Aorta (tissue), 5 donors: ENCODE results near the gene IL1RAPL2. TPM values are rescaled to one million over a fixed set of nuclear protein-coding genes. Genes with fewer than 3 reads are reported as not detected.

Experiments
- ATAC-seq: fragments of 200-7000 bp; cut with Tn5 transposase; one replicate; pipeline ENCODE4 v1.9.1; 2022; ENCODE audit warnings: moderate library complexity; ENCODE audit not compliant: low FRiP score
- DNase-seq, 2 donors: peaks; one replicate each; pipeline ENCODE4 v3.0.0-alpha.2; 2020
- H3K27ac ChIP-seq, 2 donors: one replicate each; pipeline ENCODE4 v1.5.1; 2013; ENCODE audit warnings: low read length in 2 of 2, mild to moderate bottlenecking in 2 of 2, moderate library complexity in 2 of 2, control low read depth in 1 of 2, inconsistent platforms in 1 of 2, low read depth in 1 of 2
- H3K27me3 ChIP-seq, 2 donors: one replicate each; pipeline ENCODE4 v1.6.1; 2013; ENCODE audit warnings: control low read depth in 1 of 2, low read length in 1 of 2, mild to moderate bottlenecking in 1 of 2, moderate library complexity in 1 of 2; ENCODE audit not compliant: insufficient read depth in 2 of 2, control insufficient read depth in 1 of 2
- H3K36me3 ChIP-seq, 2 donors: one replicate each; pipeline ENCODE4 v1.6.1; 2013; ENCODE audit warnings: control low read depth in 1 of 2, low read length in 1 of 2, mild to moderate bottlenecking in 1 of 2; ENCODE audit not compliant: insufficient read depth in 2 of 2, control insufficient read depth in 1 of 2
- H3K4me1 ChIP-seq, 2 donors: one replicate each; pipeline ENCODE4 v1.6.1; 2013; ENCODE audit warnings: low read length in 2 of 2, control low read depth in 1 of 2, mild to moderate bottlenecking in 1 of 2, moderate library complexity in 1 of 2; ENCODE audit not compliant: insufficient read depth in 2 of 2, control insufficient read depth in 1 of 2
- H3K4me3 ChIP-seq, 2 donors: one replicate each; pipeline ENCODE4 v1.5.1; 2013; ENCODE audit warnings: low read length in 2 of 2, control low read depth in 1 of 2, mild to moderate bottlenecking in 1 of 2
- H3K9me3 ChIP-seq: one replicate; pipeline ENCODE4 v1.6.1; 2013; ENCODE audit warnings: mild to moderate bottlenecking, low read length; ENCODE audit not compliant: control insufficient read depth
- WGBS, 2 donors: extraction: QIAGEN DNeasy Blood & Tissue Kit; methylation state at CpG; one replicate each; pipeline ENCODE4 v1.1.7; 2013; 5-methylcytosine and 5-hydroxymethylcytosine counted together
- intact Hi-C, 2 donors: fragments of 100-400 bp; cut with DNase I; formaldehyde crosslinking; loops; one replicate each; pipeline versions ENCODE4 v1.14.2 to v1.15.0; 2022
- polyA plus RNA-seq, 2 donors: library from polyadenylated mRNA; stranded (reverse); fragments of 200-250 nt; gene quantifications; one replicate each; pipeline ENCODE4 v1.2.3, GENCODE V29; 2013
- total RNA-seq, 2 donors: library from RNA; stranded (reverse); fragmentation: NEBNext Ultra II Directional; extraction: Animal tissue kit (Norgen Biotek cat#: 25700); gene quantifications; one replicate each; pipeline ENCODE4 v1.2.1, GENCODE V29; 2021
- donor health status: healthy with polysubstance abuse.
- donor health status: Bipolar disorder and iron deficiency.
- donor health status: DM: no; HTN: no; CAD: no.
- donor health status: DM: no; HTN: no; CAD: no.
- donor health status: DM: yes; HTN: yes; CAD: no.

IL1RAPL2 gene
- total and polyA plus RNA-seq, 4 donors: not detected

GRCh38 chrX:105526431-105526830, 960.4 kb downstream of the IL1RAPL2 start:
- Histone ChIP-seq H3K9me3 (no peaks in the 10 kb centered on the region), H3K27me3 (no peaks in the 10 kb centered on the region), H3K4me3 (no peak overlapping the region), H3K36me3 (no peaks in the 10 kb centered on the region), H3K4me1 (peaks cover 0 to 2% of the 10 kb centered on the region in 2 donors), H3K27ac (no peak overlapping the region)
- ATAC-seq (no peak), DNase-seq (no peak)
- 5 to 44% methylated on average over 1 of the region's 1 CpG for WGBS, 2 donors
- intact Hi-C loops: no loop called here

- H3K36me3 ChIP-seq: no peaks in the 10 kb centered on the region
- H3K4me3 ChIP-seq: no peak overlapping the region
- H3K27ac ChIP-seq: no peak overlapping the region
- H3K27me3 ChIP-seq: no peaks in the 10 kb centered on the region
- 15 to 22% methylated on average over 1 of the region's 1 CpG for WGBS, 2 donors
- peaks cover 0 to 2% of the 10 kb centered on the region in 2 donors for H3K4me1 ChIP-seq
- ATAC-seq: no peak
- no peak for DNase-seq
- no peaks in the 10 kb centered on the region for H3K9me3 ChIP-seq
- intact Hi-C loops: no loop called here
Observed at GRCh38 chrX:105527759-105528158, 961.8 kb downstream of the IL1RAPL2 start.

- Histone ChIP-seq H3K27me3 (no peaks in the 10 kb centered on the region), H3K4me1 (no peaks in the 10 kb centered on the region), H3K36me3 (no peaks in the 10 kb centered on the region), H3K9me3 (no peaks in the 10 kb centered on the region), H3K27ac (no peak overlapping the region), H3K4me3 (no peak overlapping the region)
- DNase-seq: no peak
- 76 to 90% methylated on average over 2 of the region's 2 CpGs for WGBS, 2 donors
- ATAC-seq: no peak
- intact Hi-C loops: no loop called here
Observed at GRCh38 chrX:105533951-105534350, 968.0 kb downstream of the IL1RAPL2 start.

GRCh38 chrX:105543283-105543682, 977.3 kb downstream of the IL1RAPL2 start:
- intact Hi-C loops: no loop called here
- Histone ChIP-seq H3K36me3 (no peaks in the 10 kb centered on the region), H3K4me1 (no peaks in the 10 kb centered on the region), H3K27me3 (no peaks in the 10 kb centered on the region), H3K27ac (no peak overlapping the region), H3K9me3 (no peaks in the 10 kb centered on the region), H3K4me3 (no peak overlapping the region)
- no peak for DNase-seq
- no peak for ATAC-seq

GRCh38 chrX:105550043-105550663, 984.2 kb downstream of the IL1RAPL2 start:
- WGBS, 2 donors: 62 to 77% methylated on average over 3 of the region's 3 CpGs
- Histone ChIP-seq H3K27me3 (no peaks in the 10 kb centered on the region), H3K36me3 (no peaks in the 10 kb centered on the region), H3K27ac (no peak overlapping the region), H3K9me3 (no peaks in the 10 kb centered on the region), H3K4me1 (no peaks in the 10 kb centered on the region), H3K4me3 (no peak overlapping the region)
- intact Hi-C loops: no loop called here
- no peak for ATAC-seq
- DNase-seq: no peak

GRCh38 chrX:105552395-105552794, 986.4 kb downstream of the IL1RAPL2 start:
- H3K4me1 ChIP-seq: no peaks in the 10 kb centered on the region
- no peaks in the 10 kb centered on the region for H3K36me3 ChIP-seq
- 76 to 93% methylated on average over 5 of the region's 5 CpGs for WGBS, 2 donors
- H3K4me3 ChIP-seq: no peak overlapping the region
- no peak overlapping the region for H3K27ac ChIP-seq
- H3K27me3 ChIP-seq: no peaks in the 10 kb centered on the region
- no peaks in the 10 kb centered on the region for H3K9me3 ChIP-seq
- intact Hi-C loops: no loop called here
- ATAC-seq (no peak), DNase-seq (no peak)

- intact Hi-C loops: no loop called here
- no peak for DNase-seq
- H3K4me1 ChIP-seq: no peaks in the 10 kb centered on the region
- no peak for ATAC-seq
- WGBS, 2 donors: 70 to 81% methylated on average over 1 of the region's 1 CpG
- no peaks in the 10 kb centered on the region for H3K9me3 ChIP-seq
- no peaks in the 10 kb centered on the region for H3K27me3 ChIP-seq
- H3K27ac ChIP-seq: no peak overlapping the region
- no peak overlapping the region for H3K4me3 ChIP-seq
- no peaks in the 10 kb centered on the region for H3K36me3 ChIP-seq
Observed at GRCh38 chrX:105553118-105553517, 987.1 kb downstream of the IL1RAPL2 start.

GRCh38 chrX:105564501-105564900, 998.5 kb downstream of the IL1RAPL2 start:
- DNase-seq: no peak
- no peaks in the 10 kb centered on the region for H3K36me3 ChIP-seq
- H3K4me3 ChIP-seq: no peak overlapping the region
- no peak overlapping the region for H3K27ac ChIP-seq
- ATAC-seq: no peak
- no peaks in the 10 kb centered on the region for H3K4me1 ChIP-seq
- no peaks in the 10 kb centered on the region for H3K9me3 ChIP-seq
- intact Hi-C loops: no loop called here
- no peaks in the 10 kb centered on the region for H3K27me3 ChIP-seq
- WGBS, 2 donors: 79 to 86% methylated on average over 1 of the region's 1 CpG

GRCh38 chrX:105565856-105566255, 999.9 kb downstream of the IL1RAPL2 start:
- Histone ChIP-seq H3K4me3 (no peak overlapping the region), H3K27ac (no peak overlapping the region), H3K36me3 (no peaks in the 10 kb centered on the region), H3K27me3 (no peaks in the 10 kb centered on the region), H3K4me1 (no peaks in the 10 kb centered on the region), H3K9me3 (no peaks in the 10 kb centered on the region)
- intact Hi-C loops: no loop called here
- 31 to 58% methylated on average over 2 of the region's 2 CpGs for WGBS, 2 donors
- DNase-seq (no peak), ATAC-seq (no peak)
